GM19328 (cell line): ENCODE measurements around the gene SNX9.
"Not testable (repeated sequence)": the region's sequence is repeated elsewhere in the genome, so short reads cannot be mapped to it uniquely, and the experiment has no call there.

Source experiments
- ATAC-seq: cut with Tn5 transposase; IDR thresholded peaks from one replicate; pipeline ENCODE4 v1.9.1; 2021; ENCODE audit warnings: mild to moderate bottlenecking, moderate library complexity; ENCODE audit not compliant: unreplicated experiment

The SNX9 gene

DNA sequence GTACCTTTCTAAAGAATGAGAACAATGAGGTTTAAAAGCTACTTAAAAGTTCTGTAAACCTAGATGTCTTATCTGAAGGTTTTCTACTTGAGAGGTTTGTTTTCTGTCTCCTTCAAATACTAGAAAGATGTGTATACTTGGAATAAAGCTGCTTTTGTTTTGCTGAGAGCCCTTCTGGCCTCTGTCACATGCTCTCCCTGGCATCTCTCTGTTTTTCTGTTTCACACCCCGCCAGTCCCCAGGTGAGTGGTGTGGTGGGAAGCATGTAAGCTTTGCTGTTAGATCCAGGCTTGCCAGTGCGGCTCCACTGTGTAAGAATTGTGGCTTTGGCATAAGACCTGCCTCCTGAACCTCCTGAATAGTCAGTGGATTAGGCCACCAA is 56.8 kb downstream of the SNX9 start:
- ATAC-seq: peak; percentile 25

DNA sequence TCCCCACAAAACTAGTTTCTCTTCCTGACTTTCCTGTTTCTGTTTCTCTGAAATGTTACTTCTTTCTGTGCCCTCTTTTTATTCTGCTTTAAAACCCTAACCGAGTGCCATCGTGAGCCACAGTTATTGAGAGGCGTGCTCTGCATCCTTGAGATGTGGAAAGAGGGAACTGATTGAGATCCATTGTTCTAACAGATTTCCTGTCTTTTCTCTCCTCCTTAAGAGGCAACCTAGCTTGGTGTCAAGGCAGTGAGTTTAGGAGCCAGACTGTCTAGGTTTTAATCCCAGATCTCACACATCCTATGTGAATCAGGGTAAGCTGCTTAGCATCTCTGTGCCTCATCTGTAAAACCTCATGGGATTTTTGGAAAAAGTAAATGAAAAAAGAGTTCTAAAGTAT is 57.5 kb downstream of the SNX9 start:
- no peak for ATAC-seq

DNA sequence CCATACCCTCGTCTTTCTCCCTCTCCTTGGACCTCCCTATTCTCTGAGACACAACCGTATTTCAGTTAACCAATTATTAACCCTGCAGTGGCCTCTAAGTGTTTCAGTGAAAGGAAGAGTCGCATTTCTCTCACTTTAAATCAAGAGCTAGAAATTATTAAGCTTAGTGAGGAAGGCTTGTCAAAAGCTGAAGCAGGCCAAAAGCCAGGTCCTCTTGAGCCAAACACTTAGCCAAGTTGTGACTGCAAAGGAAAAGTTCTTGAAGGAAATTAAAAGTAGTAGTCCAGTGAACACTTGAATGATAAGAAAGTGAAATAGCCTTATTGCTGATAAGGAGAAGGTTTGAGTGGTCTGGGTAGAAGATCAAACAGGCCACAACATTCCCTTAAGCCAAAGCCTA is 58.3 kb downstream of the SNX9 start:
- ATAC-seq: no peak

DNA sequence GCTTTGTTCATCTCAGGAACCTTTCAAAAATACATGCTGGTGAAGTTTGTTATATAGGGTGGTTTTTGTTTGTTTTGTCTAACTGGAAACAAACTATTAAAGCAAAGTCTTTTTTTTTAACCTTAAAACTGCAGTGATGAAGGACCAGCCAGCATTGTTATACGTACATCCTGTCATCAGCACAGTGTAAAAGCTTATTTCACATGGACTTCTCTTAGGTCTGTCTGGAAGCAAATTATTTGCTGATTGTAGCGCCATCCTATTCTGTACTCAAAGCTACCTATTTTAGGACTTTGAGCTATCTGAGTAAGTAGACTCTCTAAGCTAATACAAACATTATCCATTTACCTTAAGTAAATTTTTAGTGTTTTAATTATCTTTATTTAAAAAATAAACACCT is 61.7 kb downstream of the SNX9 start:
- no peak for ATAC-seq

DNA sequence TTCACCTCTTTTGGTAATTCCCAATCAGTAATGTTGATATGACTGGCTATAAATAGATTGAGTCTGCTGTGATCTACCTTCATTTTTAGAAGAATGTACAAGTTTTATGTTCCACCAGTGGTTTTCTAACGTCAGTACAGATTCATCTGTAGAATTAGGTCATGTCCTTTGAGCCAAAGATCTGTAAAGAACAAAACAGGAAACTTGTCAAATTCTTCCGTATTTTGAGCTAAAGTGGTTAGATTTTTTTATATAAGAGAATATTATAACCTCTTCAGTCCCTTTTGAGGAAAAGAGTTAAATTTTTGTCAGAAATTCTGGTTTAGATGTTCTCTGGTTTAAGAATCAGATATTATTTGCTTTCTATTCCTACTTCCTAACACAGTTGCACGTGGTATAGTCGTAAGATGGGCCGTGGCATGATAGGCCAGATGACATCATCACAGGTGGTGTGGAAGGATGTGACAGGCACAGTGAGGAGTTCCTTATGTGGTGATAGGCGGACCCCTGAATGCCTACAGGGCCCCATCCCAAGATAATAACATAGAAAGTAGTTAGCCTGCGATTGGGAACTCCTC is 62.3 kb downstream of the SNX9 start:
- ATAC-seq: no peak

DNA sequence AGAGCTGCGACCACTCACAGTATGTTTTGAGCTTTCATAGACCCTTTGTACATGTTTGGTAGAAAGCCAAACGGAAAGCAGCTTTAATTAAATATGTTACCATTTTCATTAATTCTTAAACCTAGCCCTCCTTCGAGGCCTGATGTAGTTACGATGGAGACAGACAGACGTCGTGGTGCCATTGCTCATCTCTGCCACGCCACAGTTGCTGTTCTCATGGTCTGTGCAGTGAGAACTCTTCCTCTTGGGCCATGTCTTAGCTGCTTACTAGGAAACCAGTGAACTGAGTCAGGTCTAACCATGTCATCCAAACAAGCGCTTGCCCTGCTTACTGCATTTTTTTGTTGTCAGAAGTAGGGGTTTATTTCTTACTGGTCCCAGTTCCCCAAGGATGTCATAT is 62.8 kb downstream of the SNX9 start:
- no peak for ATAC-seq

DNA sequence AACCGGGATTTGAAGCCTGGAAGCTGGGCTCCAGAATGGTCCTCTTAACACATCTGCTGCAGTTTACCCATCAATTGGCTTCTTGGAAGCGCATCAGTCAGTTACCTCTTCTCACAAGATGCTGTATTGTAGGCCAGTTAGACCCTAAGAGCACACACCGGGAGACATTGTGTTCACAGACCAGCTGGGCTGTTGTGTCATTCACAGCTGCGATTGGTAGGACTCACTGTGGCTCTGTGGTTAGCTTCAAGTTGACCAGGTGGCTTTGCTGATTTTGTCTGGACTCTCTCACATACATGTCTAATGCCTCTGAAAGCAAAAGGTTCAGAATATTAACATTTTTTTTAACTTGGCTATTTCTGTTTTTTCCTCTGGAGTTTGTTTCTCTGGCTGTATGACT is 64.8 kb downstream of the SNX9 start:
- ATAC-seq: no peak

DNA sequence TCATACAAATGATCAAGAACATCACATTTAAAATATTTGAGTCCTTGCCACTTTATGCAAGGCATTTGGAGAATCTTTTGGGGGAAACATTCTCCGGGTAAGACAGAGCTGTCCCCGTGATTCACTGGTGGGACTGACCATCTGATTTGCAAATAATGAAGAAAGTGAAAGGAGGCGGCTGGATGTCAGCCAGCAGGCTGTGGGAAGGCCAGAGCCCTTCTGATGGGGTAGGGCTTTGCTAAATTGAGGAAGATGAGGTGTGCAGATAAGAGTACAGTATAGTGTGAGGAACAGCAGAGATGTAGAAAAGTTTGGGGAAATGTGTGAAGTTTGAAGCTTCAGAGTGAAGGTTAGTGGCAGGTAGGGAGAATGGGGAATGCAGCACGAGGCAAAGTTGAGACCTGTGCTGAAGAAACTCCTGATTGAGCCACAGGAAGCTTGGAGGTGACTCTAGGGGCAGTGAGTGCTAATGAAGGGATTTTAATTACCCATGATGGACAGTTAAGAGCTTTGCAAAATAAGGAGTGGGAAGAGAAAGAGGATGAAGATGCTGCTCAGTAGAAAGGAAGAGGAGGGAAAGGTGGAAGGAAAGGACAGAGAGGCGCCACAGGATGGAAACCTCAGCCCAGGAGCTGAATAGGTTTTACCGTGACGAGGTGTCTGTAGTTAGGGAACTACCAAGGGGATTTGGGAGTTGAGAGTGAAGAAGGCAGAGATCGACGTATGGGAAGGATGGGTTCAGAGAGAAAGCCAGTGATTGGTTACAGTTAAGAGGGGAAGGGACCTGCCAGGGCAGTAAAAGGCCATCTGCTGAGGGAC is 68.7 kb downstream of the SNX9 start:
- ATAC-seq: no peak

DNA sequence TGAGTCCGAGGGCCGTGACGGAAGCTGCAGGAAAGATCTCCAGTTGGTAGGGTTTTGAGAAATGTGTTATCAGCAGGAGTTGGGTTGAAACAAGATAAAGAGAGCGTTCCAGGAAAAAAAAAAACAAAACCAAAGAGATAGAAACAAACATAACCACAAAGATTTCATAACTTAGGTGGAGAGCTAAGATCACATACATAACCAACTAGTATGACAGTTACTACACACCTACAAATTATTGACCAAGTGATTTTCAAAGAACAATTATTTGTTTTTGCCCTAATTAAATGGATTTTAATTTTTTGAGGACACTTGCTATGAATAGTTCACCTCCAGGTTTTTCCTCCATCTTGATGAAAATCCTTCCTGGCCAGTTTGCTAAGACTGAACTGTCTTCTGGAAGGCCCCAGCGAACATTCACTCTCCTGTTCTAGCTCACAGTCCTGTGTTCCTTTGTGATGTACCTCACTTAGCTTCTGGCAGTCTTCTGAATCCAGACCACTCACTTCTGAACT is 69.4 kb downstream of the SNX9 start:
- no peak for ATAC-seq

DNA sequence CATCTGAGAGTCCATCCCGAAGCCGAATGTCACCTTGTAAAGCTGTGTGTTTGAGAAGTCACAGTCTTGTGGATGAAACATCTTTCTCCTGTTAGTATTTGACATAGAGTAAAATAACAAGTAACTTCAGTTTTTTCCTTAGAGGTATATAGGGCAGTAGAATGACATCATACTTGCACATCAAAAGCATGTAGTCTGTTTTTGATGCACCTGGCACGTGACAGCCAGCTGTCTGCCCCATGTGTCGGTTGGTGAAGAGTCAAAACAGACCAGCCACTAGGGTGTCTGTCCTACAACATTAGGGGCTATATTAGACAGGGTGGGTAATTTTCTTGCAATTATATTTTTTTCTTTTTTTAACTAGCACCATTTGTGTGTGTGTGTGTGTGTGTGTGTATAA is 70.2 kb downstream of the SNX9 start:
- no peak for ATAC-seq

DNA sequence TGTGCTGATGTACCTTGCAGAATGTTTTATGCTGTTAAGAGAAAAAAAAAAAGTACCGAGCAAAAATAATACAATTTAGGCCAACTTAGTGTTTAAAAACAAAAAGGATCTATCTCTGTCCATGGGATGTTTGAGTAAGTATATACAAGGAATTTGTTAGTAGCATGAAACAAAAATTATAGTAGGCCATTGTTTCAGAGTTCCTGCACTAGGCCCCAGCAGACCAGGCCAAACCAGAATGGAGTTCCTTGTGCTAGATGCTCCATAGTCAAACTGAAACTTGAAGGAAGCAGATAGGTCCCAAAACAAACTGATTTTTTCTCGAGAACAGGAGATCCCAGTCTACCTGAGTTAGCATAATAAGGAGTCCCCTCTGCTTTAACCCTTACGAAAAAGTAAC is 72.5 kb downstream of the SNX9 start:
- ATAC-seq: no peak

DNA sequence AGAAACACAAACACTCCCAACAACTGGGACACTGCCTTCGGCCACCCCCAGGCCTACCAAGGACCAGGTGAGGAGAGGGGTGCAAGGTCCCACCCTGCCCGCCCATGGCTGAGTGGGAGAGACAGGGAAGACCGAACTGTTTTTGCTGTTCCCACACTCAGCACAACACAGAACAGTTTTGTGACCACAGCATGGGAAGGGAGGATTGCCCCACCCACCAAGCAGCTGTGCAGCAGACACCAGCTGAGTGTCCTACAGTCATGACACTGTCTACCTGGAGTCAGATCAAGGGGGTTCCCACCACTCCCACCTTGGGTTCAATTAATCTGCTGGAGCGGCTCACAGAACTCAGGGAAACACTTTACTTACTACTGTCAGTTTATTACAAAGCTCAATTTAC is 73.9 kb downstream of the SNX9 start:
- ATAC-seq: no peak

DNA sequence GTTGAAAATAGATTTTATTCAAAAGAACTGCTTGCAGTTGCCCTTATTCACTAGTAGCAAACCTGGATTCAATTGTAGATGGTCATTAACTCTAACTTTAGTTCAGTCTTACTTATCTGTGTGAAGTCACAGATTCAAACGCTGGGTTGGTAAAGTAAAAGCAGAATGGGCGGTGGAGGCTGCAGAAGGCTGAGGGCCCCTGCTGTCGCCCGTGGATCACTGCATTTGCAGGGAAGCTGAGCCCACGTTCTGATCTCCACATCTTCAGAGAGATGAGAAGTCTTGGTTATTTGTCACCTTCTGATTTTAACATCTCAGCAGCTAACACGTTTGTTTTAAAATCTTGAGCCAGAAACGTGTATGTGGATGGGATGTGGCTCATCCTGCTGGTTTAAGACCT is 75.1 kb downstream of the SNX9 start:
- no peak for ATAC-seq

DNA sequence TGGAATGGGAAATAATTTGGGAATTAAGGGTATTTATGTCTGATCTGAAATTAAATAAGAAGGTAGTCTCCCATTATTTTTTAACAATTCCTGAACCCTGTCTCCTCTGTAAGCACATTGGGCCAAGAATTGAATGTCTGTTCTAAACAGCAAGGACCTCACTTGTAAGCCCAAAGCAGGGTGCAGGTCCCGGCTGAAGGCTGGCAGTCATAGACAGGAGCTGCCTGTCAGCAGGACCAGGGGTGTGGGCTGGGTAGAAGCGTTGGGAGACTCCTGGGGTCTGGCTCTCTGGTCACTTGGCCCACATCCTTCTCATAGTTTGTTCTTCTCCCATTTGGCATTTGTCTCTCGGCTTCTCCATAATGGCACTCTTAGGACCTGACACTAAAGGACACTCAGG is 75.6 kb downstream of the SNX9 start:
- no peak for ATAC-seq

DNA sequence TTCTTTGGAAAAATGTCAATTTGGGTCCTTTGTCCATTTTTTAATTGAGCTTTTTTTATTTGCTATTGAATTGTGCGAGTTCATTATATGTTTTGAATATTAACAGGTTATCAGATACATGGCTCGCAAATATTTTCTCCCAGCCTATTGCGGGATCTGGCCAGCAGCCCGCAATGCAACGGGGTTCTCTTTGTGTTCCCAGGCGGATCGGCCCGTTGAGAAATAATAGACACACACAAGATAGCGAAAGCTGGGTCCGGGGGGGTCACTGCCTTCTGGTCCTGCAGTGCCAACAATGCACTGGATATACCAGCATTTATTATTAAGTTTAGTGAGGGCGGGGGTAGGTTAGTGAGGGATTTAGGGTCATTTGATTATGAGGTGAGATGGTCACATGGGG is 77.2 kb downstream of the SNX9 start:
- not testable (repeated sequence) for ATAC-seq

DNA sequence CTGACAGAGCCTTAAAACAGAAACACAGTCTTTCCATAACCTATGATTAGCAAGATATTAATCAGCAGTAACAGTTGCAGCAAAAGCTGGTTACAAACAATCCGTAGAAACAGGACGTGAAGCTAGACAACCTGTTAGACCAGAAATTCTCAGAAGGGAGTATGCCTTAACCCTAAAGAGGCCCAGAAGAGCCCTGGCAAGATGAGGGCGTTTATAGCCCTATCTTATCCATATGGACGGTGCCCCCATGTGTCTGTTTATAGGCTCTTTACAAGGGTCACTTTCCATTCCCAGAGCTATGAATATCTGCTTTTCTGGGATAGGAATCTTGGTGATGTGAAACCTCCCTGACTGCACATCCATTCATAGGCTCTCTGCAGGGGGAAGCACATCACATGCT is 77.7 kb downstream of the SNX9 start:
- ATAC-seq: not testable (repeated sequence)

DNA sequence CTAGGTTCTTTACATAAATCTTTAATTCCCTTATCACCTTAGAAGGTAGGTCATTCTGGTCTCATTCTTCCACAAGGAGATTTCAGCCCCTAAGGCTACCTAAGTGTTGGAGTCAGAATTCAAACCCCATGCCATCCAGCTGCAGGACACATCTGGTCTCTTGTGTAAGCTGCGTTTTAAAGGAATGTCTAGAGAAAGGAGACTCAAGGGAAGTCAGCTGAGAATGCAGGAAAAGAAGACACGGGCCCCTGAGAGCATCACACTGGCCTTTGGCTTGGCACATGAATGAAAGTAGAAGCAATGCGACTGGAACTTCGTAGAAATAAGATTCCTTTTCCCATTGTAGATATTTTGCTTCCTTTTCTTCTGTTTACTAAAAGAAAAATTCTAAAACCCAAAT is 82.0 kb downstream of the SNX9 start:
- ATAC-seq: no peak

DNA sequence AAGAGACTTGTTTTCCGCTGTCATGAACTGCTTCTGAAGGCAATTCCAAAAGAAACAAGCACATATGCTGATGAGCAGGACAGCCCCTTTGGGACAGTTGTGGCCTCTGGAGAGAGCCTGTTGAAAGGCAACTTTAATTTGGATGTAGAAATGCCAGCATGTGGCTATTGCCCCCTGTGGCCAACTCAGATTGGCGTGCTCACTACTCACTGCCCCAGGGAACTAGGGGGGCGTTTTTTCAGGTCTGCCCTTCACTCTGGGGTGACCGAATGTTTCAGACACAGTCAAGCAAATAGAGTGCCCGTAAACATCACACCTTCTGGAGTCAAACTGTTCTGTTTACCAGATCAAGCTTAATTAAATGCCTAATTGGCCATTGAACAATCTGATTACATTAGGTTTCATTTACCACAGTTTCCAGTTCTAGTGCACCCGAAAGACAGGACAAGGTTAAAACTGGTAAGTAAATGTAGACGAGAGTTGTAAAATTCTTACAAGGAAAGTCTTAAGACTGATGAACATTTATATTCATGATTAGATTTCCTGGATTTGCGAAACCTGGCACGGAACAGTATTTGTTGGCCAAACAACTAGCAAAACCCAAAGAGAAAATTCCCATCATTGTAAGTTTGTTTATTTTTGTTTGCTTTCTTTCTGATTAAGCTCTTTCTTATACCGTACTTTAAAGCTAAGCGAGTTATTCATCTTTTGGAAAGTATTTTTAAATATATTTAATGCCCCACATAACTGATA is 82.7 kb downstream of the SNX9 start:
- ATAC-seq: no peak

DNA sequence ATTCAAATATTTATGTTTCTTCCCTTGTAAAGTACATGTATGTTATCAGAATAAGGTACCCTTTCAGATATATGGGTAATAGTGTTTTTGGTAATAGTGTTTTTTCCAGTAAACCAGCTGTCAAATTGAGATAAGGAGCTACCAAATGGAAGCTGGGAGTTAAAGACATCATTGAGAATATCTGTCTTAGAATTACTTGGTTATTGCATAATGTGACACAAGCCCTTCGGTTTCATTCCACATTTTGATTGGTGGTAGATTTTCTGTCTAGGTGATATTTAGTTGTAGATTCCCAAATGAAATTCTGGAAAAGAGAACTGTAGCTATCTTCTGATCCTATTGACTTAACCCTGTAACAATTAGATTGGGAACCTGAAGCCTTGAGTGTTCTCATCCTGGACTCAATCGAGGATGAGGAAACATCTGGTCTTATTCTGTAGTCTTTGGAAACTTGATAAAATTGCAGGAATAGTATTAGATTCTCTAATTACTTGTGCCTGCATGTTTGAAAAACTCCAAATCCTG is 83.6 kb downstream of the SNX9 start:
- ATAC-seq: no peak

DNA sequence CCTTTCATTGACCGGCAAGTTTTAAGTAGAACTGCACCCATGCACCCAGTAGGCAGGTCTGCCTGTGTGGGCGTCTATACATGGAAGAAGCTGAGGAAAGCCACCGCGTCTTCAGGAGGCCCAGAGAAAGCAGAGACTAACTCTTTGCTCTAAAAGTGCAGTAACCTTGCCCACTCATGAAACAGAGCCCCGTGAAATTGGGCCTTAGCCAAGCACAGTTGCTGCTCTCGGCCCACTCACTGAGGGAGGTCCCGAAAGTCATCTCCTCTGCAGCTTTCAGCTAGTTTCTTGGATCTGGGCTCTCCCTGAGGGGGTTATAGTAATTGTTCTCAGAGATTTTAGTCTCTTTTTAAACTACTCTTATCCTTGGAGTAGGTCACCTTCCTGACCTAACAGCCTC is 84.6 kb downstream of the SNX9 start:
- ATAC-seq: no peak

DNA sequence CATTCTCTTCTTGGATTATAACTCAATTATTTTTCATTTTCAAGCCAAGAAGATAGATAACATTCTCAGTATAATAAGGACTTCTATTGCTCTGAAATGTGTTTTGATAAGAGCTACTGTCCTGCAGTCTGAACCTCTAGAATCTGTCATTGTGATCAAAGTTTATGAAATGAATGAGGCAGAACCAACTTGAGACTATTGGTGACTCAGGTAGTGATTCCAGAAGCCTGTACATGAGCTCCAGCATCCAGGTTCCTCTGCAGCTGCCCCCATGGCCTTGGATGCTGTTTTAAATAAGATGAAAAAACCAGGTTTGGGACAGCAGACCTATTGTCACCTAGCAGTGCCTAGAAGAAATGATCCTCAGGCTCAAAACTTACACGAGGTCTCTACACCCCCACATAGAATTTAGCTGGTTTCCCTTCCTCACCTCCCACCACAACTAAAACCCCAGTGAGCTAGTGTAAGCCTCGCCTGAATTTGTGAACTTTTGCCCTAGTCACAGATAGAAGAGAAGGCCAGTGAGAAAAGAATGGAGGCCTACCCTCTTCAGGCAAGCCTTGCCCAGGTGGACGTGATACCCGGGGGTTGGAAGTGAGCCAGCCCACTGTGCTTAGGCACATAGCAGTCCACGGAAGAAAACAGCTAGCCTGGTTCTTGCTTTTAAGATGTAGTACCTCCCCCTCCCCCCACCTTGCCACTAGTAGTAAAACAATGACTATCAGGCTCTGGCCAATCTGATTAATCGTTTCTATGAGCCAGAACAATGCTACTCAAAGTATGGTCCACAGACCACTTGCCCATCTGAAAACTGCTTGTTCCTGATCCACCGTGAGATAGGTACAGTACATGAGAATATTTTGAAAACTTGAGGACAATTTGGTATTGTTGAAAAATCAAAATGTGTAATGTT is 85.6 kb downstream of the SNX9 start:
- no peak for ATAC-seq
